IPS-NIHi7 (cell line): ENCODE measurements around the gene KCNMB1.

ENCODE experiments used
- DNase-seq: peaks from one replicate; pipeline ENCODE4 v3.0.0; 2012; ENCODE audit warnings: mixed read lengths; ENCODE audit errors: extremely low spot score

KCNMB1 gene

DNA sequence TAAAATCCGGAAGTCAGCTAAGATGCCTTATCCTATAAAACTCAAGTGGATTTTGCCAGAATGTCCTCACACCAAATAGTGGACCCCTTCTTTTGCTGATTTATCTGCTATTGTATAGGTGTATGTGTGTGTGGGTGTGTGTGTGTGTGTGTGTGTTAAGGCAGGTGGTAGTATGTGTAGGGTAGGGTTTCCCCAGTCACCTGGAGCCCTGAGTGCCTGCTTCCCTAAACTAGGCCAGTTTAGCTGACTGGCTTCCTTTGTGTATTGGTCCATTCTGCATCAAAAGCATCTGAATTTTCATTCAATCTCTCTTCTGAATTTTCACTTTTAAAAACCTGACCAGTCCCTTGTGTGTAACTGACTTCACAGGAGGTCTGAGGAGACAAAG is 49.4 kb downstream of the KCNMB1 start:
- DNase-seq, result no peak

DNA sequence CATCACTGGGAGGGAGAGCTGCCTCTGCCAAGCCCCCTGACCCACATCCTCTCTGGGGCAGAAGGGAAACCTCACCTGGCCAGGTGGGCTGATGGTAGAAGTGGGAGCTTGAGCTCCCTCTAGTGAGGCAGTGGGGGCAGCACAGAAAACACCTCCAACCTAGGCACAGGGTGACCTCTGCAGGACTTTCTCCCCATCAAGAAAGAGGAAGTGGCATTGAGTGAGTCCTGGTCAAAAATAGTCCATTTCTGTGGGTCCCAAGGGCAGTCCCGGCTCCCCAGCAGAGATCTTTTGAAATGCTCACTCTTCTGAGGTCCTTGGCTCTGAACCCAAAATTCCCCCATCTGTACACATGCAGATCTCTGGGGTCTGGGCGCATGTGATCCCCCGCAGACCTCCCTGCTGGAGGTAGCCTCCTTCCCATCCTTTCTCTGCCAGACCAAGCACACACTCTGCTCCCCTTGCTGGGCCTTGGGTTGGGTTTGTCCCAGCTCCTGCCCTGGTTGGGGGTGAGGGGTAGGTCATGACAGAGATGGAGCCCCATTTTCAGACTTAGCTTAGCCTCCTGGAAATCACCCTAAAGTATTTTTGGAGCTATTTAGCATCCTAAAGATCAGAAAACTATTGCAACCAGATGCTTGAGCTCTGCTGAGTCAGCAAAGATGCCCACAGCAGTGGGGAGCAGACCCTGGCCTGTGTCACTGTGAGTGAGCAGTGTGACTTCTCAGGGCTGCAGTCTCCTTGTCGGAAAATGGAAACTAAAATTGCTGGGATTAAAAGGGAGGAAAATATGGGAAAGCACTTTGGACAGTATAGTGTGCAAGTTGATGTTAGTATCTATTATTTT is 50.0 kb downstream of the KCNMB1 start:
- DNase-seq, result peak; percentile 86

DNA sequence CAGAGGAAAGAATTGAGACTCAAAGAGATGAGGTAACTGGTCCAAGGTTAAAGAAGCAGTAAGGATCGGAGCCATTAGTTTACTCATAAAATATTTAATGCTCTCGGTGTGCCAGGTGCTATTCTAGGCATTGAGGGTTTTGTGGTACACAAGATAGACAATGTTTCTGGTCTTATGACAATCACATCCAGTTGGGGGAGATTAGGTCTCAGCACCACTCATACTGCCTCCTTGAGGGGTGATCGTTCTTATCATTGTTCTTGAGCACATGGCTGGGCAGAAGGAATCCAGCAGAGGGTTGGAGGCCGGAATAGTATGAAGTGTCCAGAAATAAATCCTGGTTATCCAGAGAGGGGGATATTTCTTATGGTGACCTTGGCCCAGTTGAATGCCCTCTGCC is 50.9 kb downstream of the KCNMB1 start:
- DNase-seq, result no peak

DNA sequence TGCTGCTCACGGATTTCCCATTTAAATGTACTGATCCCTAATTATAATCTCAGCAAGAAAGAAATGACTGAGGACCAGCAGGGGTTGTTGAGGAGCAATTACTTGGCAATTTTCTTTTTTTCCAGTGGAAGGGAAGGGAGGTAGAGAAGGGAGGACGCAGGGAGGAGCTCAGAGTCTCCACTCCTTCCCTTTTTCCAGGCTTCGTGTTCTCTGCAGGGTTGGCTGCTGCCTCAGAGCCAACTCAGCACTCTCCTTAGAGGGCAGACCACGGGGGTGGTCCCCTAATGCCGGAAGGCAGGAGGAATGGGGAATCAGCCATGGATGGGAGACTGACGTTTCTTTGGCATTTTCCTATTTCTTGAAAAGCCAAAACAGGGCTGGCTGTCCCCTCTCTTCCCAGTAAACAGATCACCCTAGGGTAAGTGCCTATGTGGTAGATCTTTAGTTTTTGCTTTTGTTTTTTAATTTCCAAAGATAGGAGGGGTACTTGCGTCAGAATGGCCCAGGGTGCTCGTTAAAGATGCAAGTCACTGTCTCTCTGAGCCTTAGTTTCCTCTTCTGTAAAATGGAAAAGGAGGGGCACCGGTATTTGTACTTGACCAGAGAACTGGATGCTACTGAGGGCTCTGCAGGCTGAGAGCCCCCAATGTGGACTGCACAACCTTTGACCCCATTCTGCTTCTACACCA is 52.0 kb downstream of the KCNMB1 start:
- no peak for DNase-seq

DNA sequence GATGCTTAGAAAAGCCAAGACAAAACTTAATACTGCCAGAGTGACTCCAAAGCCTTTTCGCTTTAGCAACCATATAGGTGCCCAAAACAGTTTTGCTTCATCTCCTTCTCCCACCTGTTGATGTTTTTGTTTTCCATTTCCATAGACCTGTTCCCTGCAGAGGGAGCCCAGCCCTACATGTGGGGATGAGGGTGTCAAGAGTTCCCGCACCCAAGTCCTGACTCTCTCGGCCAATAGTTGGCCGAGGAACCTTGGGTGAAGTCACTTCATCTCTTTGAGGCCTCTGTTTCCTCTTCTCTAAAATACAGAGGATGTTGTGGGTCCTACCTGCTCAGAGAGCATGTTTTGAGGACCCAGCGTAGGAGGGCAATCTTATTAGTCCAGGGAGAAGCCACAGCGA is 53.1 kb downstream of the KCNMB1 start:
- DNase-seq, result no peak

DNA sequence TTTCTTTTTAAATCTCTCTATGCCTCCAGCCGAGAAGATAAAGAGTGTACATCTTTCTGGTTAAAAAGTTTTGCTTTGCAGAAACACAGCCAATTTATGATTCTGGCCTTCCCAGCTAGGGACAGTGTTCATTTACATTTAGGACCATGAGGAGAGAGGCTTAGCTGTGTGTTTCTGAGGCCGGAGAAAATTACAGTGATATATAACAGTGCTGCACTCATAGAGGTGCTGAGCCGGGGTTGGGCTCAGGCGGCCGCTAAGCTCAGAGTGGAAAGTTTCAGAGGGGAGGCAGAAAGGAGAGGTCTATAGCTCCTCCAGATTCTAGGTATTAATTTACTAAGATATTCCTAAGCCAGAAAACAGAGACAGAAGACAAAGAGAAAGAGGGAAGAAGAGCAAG is 54.5 kb downstream of the KCNMB1 start:
- DNase-seq, result no peak

DNA sequence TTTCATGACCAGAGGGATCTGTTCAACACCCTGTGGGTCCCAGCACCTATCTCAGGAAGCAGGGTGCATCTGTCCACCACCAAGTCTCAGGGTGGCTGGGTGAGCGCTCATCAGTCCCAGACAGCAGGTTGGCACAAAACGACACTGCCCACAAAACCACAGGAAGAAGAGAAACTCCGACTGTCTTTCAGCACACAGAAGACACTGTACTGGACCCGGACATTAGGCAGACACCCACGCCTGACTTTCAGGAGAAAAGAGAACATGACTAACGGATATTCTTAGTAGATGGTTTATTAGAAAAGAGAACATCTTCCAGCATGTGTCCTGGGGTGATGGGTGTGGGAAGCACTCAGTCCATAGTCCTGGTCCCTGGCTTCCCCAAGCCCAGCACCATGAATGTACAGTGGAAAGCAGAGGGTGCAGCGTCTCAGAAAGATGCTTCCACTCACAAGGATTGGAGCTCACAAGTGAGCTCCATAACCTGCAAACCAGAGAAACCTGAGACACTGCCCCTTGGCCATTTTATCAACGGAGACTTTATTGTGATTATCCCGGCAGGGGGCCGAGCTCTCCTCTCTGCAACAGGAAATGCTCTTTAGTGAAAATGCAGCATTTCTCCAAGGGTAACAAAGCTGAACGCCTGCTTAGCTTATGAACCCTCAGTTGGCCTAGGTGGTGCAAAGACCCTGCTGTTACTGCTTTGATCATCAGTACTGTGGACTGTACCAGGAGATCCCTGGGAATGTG is 55.8 kb downstream of the KCNMB1 start:
- peak; percentile 32 for DNase-seq

DNA sequence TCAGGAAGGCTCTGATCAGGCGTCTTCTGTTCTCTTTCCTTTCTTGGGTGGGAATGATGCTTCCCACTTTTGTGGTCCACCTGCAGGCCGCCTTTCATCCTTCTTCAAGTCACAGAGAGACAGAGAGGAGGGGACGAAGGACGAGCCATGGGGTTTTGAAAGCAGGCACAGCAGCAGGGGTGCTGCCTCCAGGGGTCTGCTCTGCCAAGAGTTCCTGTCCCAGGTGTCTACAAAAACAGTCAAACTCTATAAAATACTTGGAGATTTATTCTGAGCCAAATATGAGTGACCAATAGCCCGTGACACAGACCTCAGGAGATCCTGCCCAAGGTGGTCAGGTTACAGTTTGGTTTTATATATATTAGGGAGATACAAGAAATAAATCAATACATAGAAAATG is 57.1 kb downstream of the KCNMB1 start:
- no peak for DNase-seq

DNA sequence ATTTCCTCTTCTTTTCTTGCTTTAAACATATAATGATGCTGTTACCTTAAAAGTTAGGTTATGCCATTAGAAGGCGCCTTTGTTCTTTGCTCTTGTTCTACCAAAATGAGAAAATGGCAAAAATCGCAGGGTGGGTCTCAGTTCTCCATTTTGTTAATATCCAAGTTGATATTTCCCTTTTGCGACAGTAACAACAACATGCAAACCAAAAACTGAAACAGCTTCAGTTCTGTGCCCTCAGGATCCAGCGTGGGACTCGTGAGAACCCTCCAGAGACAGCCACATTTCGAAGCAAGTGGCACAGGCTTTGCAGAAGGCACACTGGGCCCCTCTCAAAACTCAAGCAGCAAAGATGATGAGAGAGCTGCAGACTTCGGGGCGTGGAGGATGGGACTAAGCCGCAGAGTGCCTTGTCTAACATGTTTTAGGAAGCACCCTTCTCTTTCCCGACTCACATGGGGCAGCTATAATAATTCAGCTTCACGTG is 58.6 kb downstream of the KCNMB1 start:
- no peak for DNase-seq

DNA sequence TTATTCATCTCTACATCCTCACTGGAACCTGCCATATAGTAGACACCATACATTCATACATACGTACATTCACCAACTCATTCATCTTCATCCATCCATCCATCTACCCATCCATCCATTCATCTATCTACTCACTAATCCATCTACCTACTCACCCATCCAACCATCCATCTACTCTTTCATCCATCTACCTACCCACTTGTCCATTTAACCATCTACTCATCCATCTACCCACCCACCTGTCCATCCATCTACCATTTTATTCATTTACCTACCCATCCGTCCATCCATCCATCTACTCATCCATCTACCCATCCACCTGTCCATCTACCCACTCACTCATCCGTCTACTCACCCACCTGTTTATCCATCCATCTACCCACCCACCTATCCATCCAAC is 59.6 kb downstream of the KCNMB1 start:
- DNase-seq, result no peak

DNA sequence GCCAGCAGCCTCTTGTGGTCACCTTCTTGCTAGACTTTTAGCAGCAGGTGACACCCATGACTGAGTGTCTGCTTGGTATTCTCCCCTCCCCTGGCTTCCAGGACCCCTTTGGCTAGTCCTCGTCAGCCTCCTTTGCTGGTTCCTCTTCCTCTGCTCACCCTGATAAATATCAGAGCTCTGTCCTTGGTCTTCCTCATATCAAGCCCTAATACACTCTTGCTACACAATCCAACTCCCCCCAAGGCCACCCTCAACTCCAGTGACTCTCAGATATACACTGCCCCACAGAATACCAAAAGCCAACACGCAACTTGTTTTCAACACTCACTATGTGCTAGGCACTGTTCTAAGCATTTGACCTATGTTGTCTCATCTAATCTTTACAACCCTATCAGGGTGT is 61.3 kb downstream of the KCNMB1 start:
- DNase-seq, result no peak

DNA sequence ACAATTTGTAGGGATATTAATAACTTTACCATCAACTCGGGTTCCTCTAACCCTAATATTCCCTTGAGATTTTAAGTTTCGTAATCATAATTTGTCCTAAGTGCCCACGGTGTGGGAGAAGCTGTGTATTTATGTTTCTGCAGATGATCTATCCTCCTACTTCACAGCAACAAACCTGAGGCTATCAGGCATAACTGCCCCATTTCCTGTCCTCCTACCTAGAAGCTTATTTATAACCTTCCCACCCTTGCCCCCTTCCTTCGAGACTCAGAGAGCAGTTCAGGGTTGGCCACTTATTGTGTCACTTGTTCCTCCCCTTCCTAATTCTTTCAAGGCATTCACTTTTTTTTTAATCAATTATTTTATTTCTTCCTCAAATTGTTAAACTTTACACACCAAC is 62.0 kb downstream of the KCNMB1 start:
- DNase-seq, result no peak
